ENCODE data around the gene SPG7.

DNA sequence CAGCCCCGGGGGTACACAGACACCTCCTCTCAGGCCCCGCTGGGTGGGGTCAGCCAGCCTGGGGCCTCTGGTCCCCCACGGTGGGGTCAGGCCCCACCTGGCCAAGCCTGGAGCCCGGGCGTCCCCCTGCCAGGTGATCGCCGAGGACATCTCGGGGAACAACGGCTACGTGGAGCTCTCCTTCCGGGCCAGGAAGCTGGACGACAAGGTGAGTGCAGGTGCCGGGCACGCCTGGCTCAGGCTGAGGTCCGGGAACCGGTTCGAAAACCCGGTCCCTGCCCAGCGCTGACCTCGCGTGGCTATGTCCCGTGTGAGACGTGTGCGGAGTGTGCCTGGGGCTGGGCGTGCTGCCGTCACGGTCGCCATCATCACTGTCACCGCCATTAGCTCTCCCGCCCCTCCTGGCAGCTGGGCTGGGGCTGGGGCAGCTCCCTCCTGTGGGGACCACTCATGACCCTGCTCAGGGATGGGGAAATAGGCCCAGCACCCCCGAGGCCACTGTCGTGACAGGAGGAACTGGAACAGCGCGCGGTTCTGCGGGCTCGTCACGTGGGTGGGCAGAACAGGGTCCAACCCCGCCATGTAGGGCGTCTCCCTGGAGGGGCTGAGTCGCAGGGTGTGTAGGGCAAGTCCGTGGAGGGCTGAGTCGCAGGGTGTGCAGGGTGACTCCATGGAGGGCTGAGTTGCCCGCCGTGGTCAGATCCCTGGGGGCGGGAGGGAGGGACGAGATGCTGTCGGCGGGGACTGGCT, 75.9 kb downstream of the SPG7 start:
- TF ChIP-seq TCF7L2 (IDR thresholded peaks at IDR 0.05; ENCODE audit: borderline replicate concordance, low read depth, low read length) (no peak), ZNF248 (tag by site-specific recombination; IDR thresholded peaks at IDR 0.05) (no peak), CTCF (tag by site-specific recombination; IDR thresholded peaks at IDR 0.05) (no peak), ZNF549 (tag by site-specific recombination; IDR thresholded peaks at IDR 0.05) (no peak), ZBTB21 (tag by site-specific recombination; IDR thresholded peaks at IDR 0.05) (no peak), KLF10 (tag by site-specific recombination; IDR thresholded peaks at IDR 0.05) (no peak), KLF16 (tag by site-specific recombination; IDR thresholded peaks at IDR 0.05) (no peak), ZNF404 (tag by site-specific recombination; IDR thresholded peaks at IDR 0.05) (no peak), ZBTB44 (tag by site-specific recombination; IDR thresholded peaks at IDR 0.05) (no peak), ZNF76 (tag by site-specific recombination; IDR thresholded peaks at IDR 0.05; ENCODE audit: borderline replicate concordance, low read depth) (no peak), KLF9 (tag by site-specific recombination; IDR thresholded peaks at IDR 0.05; ENCODE audit: low read depth) (no peak), ZNF302 (tag by site-specific recombination; IDR thresholded peaks at IDR 0.05; ENCODE audit: low read depth) (no peak)
- TF ChIP-seq, protein P1, sequence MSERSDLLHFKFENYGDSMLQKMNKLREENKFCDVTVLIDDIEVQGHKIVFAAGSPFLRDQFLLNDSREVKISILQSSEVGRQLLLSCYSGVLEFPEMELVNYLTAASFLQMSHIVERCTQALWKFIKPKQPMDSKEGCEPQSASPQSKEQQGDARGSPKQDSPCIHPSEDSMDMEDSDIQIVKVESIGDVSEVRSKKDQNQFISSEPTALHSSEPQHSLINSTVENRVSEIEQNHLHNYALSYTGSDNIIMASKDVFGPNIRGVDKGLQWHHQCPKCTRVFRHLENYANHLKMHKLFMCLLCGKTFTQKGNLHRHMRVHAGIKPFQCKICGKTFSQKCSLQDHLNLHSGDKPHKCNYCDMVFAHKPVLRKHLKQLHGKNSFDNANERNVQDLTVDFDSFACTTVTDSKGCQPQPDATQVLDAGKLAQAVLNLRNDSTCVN (tag by site-specific recombination; optimal IDR thresholded peaks at IDR 0.05), result no peak

All from HEK293 (cell line).